ENCODE data around the gene MNT.

MNT gene

DNA sequence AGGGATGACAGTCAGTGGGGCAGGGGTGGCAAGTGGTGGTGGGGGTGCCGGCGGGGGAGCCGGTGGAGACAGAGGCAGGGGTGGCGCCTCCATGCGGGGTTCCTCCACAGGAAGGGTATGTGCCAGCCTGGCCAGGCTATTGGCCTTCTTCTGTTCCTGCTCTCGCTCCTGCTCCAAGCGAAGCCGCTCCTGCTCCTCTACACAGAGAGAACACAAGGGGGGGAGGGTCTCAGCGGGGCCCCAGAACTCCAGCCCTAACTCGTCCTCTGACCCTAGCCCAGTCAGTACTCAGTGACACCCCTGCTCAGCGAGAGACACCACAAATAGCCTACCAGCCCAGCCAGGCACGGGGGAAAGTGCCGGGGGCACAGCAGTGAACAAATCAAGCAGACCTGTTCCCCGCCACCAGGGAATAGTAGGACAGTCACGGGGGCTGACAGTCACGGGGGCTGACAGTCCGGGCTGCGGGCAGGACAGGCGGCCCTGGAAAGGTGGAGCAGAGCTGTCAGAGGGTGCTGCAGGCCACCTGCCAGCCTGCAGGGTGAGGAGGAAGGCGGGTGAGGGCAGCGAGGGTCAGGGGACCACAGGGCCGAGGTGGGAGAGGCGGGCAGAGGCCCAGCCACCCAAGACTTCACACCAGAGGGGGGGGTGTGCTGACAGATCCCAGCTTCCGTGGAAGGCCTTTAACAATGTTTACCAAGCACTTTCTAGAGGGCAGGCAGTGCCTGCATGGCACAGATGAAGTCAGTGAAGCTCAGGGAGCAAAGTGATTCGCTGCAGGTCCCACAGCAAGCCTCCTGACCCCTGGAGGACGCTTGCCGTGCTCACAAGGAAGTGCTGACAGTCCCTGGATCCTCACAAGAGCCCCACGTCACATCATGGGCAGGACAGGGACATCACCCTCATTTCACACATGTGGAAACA lies 5.3 kb downstream of the MNT start:
- DNase-seq = no peak

- DNase-seq = no peak
Measured at GRCh38 chr17:2394775-2395201, 6.1 kb downstream of the MNT start.

GRCh38 chr17:2393954-2394749 lies 6.7 kb downstream of the MNT start:
- DNase-seq = no peak

DNA sequence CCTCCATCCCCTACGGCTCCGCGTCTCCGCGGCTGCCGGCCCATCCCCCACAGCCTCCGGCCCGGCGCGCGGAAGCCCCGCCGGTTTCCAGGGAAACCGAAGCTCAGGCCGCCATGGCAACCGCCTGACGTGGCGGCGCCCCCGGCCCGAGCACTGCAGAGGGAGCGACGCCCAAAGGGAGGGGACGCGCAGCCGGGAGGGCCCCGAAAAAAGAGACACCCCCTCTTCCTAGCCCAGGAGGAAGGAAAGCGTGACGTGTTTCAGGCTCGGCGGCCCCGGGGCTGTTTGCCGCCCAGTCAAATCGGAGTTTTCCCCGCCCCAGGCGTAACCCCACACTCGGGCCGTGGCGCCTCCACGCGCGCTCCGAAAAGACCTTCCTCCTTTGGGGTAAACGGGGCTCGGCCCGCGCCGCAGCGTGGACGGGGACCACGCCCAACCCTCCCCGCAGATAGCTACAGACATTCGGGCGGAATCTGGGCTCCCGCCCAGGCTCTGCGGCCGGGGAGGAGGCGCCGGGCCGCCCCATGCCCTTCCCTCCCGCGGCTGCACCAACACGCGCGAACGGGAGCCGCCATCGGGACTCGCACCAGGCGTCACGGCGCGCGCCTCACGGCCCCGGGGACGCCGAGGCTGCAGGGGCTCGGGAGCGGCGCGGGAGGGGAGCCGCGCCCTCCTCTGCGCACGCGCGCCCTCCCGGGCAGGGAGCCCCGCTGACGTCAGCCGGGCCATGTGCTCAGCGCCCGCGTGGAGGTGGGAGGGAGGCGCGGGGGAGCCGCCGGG lies 7.5 kb downstream of the MNT start:
- DNase-seq = peak; percentile 77 to 91 (median 86)

GRCh38 chr17:2392252-2393173 lies 8.3 kb downstream of the MNT start:
- peak; percentile 95 to 98 (median 98) for DNase-seq

- DNase-seq = no peak
Measured at GRCh38 chr17:2391597-2392251, 9.1 kb downstream of the MNT start.

DNA sequence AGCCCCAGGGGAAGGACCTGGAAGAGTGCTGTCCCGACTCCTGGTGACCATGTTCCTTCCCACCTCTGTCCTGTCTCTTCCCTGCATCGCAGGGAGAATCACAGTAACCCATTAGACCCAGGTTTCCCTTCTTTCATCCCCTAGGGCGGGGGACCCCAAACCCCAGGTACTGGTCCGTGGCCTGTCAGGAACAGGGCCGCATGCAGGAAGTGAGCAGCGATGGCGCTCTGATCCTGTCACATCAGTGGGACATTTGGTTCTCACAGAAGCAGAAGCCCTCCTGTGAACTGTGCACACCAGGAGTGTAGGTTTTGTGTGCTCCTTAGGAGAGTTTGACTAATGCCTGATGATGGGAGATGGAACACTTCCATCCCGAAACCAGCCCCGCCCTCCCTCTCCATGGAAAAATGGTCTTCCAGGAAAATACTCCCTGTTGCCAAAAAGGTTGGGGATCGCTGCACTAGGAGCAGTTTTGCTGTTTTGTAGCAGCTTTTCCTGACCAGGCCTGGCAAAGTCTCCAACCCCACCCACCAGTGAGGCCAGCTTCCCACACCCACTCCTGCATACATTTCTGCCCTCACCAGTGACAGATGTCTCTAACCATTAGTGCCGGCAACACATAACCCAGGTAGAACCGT lies 10.5 kb downstream of the MNT start:
- no peak for DNase-seq

DNA sequence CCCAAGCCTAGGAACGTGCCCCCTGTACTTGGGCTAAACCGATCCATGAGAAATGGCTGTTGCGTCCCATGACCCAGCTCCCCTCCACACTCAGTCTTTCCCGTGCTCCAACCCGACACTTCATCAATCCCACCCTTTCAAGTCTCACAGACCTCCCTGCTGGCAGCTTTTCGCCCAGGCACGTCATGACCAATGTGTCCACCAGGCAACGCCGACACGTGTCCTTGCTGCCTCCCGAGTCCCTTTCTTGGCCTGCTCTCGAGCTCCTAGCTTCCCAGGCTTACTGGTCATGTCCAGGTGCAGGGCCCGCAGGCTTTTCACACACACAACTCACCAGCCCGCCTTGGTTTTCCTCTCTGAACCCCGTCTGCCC lies 12.2 kb downstream of the MNT start:
- no peak for DNase-seq

DNA sequence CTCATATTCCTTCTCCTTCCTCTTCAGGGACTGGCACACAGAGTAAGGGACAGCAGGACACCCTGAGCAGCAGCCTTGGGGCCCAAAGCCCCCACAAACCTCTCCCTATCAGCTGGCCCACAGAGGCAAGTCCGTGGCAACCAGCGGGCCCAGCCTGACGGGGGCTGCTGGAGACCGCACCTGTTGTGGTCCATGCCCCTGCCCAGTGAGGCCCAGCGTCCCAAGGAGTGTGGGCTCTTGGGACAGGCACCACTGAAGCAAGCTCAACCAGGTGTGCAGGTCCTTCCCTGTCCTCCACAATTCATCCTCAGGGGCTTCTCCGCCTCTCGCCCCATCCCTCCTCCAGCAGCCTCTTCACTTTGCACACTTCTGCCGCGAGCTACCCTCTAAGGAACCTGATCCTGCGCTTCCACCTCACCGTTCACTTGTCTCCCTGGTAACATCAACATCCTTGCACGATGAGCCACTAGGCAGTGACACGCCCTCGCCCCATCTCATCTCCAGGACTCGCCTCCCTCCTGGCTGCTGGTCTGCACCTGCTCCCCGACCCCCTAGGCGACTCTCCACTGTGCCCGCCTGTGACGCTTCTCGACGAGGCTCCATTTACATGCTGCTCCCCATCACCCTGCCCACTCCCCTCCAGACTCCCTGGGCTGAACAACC lies 12.7 kb downstream of the MNT start:
- no peak for DNase-seq

- DNase-seq = no peak
Measured at GRCh38 chr17:2387086-2388019, 13.5 kb downstream of the MNT start.

DNA sequence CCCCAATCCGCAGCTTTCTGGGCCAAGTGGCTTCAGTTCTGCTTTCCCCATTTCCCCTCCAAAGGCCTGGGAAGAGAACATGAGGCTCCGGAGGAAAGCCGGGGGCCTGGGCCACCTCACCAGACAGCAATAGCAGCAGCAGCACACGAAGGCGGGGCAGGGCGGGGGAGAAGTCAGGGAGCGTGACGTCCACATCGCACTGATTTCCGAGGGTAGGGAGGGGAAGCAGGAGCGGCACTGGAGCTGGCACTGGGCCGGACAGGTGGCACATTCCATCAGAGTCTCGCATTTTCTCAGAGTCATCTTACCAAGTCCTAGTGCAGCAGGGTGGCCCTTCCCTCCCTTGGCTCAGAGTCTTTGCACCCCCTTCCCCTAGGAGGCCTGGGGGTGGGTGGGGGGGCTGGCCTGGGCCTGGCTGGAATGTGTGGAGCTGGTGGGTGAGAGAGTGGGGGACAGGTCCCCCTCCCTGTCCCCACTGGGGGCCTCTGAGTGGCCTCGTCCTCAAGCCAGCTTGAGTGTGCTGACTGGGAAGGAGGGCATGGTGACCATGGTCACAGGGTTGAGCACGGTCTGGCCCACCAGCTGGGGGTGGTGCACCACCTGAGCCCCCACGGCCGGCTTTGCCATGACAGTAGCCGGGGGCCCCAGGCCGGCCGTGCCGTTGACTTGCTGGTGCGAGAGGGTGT lies 14.3 kb downstream of the MNT start:
- no peak for DNase-seq

DNA sequence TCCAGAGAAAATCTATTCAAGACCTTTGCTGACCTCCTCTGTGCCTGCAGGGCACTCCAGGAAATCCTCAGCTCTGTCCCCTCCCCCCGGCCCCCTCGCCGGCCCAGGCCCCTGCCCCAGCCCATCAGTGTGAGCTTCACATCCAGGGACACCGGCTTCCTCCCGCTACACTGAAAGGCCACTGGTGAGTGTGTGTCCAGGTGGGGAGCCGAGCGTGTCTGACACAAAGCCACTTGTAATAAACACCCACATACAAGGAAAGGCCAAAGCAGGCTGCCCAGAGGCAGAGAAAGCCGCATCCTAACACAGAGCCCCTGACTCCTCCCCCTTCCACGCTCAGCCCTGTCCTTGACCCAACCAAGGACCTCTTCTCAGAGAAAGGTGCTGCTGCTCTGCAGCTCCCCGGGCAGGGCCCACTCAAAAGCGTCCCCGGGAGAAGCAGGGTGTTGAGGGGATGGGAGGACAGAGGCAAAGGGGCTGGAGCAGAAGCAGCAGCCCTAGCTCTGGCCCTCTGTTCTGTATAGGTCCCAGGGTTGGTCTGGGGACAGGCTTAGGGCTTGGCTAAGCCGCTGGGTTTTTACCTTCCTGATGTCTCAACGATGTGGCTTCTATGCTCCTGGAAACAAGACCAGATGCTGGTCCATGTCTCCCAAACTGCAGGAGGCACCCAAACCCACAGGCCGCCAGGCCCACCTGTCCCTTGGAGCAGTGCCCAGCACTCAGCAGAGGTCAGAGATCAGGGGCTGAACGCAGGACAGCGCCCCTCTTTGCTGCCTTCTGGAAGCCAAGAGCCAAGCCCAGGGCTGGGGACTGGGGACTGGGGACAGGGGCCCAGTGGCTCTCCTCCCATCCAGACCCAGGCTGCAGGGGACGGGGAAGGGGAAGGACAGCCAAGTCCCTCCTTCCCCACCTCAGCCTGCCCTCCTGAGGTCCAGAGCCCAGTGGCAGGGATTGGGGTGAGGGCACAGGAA lies 15.3 kb downstream of the MNT start:
- DNase-seq = no peak

- no peak for DNase-seq
Measured at GRCh38 chr17:2384439-2385127, 16.3 kb downstream of the MNT start.

DNA sequence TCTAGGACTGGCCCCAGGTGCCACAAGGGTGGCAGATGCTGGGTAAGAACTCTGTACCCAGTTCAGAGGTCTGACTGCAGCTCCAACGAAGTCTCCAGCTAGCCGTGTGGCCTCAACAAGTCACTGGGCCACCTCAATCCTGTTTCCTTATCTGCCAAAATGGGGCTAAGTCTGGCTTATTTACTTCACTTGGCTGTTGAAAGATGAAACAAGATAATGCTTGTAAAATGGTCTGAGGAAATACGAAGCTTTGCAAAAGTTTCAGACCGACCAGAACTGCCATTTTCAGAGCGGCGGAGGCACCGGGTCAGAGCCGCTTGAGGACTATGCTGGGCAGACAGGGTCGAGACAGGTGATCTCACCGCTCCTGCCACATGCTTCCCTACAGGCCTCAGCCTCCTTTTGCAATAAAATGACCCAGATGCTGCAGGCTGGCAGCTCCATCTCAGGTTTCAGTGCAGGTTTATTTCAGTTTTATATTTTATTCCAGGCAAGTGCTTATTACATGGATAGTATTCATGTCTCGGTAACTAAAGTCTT lies 17.2 kb downstream of the MNT start:
- no peak for DNase-seq

- DNase-seq = no peak
Measured at GRCh38 chr17:2380950-2381649, 19.8 kb downstream of the MNT start.
